ENCODE data around the gene AFTPH. TPM values are rescaled to one million over a fixed set of nuclear protein-coding genes. Genes with fewer than 3 reads are reported as not detected.

Gene AFTPH
- total RNA-seq, 4 donors from 2014 or later: 30.3 to 52.8 (median 43.8) TPM

DNA sequence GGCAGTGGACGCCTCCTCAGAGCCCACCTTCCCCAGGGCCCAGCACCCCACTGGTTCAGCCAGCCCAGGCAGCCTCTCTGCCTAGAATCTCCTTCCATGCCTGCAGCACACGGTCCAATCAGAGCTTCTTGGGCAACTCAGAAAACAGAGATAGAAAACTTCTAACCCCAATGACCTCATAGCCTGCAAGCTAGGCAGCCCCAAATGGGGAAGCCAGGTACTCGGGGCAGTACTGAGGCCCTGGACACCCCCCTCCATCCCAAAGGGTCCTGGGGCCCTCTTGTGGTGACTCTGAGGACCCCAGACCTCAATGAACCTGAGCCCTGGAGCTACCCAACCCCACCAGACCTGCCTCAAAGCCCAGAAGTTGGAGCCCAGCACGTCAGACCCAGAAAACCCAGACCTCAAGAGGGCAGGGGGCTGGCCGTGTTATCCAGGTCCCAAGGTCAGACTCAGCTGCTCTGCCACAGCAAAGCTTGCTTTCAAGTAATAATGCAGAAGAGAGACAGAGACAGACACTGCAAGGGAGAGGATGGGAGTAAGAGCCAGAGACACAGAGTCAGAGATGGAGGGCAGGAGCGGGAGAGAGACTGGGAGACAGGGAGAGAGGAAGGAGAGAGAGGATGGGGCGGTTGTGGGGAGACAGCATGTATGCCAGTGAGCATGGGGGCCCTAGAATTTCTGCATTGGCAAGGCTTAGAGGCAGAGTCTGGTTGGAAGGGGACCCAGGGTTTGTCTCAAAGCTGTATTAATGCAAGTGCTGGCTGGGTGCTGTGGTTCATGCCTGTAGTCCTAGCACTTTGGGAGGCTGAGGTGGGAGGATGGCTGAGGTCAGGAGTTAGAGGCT, 101.4 kb downstream of the AFTPH start:
- TF ChIP-seq, protein P1, sequence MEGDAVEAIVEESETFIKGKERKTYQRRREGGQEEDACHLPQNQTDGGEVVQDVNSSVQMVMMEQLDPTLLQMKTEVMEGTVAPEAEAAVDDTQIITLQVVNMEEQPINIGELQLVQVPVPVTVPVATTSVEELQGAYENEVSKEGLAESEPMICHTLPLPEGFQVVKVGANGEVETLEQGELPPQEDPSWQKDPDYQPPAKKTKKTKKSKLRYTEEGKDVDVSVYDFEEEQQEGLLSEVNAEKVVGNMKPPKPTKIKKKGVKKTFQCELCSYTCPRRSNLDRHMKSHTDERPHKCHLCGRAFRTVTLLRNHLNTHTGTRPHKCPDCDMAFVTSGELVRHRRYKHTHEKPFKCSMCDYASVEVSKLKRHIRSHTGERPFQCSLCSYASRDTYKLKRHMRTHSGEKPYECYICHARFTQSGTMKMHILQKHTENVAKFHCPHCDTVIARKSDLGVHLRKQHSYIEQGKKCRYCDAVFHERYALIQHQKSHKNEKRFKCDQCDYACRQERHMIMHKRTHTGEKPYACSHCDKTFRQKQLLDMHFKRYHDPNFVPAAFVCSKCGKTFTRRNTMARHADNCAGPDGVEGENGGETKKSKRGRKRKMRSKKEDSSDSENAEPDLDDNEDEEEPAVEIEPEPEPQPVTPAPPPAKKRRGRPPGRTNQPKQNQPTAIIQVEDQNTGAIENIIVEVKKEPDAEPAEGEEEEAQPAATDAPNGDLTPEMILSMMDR (IDR thresholded peaks at IDR 0.05): no peak
- TF ChIP-seq POLR2A (IDR thresholded peaks at IDR 0.05): no peak
- H3K27ac ChIP-seq: no peak overlapping the region
- H3K9me3 ChIP-seq: no peaks in the 10 kb centered on the region
- no peak for DNase-seq
- peaks cover 19 to 41% (median 27%) of the 10 kb centered on the region in 3 donors for H3K4me1 ChIP-seq
- no peaks in the 10 kb centered on the region for H3K27me3 ChIP-seq
- H3K4me3 ChIP-seq: no peak overlapping the region
- intact Hi-C loops (cut with DNase I): no loop called here
- peaks cover 0 to 1% (median 0%) of the 10 kb centered on the region in 3 donors for H3K36me3 ChIP-seq
- 89 to 98% methylated on average over 3 to 5 of the region's 7 CpGs for WGBS, 2 donors

DNA sequence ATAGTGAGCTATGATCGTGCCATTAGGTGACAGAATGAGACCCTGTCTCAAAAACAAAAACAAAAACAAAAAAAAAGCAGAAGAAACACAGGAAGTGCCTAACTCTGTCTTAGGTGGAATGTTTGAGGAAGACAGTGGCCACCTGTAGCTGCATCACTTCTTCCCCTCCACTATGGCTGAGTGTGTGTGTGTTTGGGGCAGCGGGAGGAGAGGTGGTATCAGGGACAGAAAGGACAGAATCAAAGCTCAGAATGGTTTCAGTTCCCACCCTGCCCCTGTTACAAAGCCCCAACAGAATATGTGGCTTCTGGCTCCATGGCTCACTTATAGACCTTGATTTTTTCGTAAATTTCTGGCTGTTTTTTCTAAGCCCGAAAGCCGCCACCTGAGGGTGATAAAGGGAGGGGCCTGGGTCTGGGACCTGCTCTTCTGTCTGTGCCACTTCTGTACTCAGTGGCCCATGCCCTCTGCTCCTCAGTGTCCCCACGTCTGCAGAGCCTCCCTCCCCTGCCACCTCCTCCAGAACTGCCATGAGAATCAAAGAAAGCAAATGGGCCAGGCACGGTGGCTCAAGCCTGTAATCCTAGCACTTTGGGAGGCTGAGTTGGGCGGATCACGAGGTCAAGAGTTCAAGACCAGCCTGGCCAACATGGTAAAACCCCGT, 102.2 kb downstream of the AFTPH start:
- WGBS, 2 donors: 74 to 79% methylated on average over 7 to 9 of the region's 10 CpGs

DNA sequence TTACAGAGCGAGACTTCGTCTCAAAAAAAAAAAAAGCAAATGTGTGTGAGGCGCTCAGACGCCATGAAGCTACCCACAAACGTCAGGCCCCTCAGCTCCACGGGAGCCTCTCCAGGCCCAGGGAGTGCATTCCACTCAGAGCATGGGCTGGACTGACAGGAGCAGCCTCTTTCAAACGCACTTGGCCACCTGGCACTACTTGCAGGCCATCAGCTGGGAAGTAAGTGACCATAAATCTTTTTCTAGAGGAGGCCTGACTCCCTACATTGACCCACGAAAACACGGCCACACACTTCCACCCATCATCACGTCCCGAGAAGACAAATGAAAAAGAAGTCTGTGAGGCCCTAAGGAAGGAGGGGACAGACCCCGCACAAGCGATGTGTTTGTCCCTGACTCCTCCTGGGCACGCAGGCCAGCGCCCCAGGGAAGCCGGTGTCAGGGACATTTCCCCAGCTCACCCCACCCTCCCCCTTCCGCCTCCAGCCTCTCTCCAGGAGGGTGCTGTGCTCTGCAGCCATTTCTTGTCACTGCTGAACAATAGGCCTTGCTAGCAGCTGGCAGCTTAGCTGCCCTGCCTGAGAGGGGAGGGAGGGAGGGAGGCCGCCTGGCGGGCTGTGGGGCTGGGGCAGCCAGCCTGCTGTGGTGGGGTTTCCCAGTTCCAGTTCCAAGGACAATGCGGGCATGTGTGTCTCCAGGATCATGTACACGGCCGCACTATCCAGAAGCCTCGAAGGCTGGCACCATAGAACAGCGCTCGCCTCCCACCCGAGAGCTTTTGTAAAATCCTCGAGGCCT, 103.0 kb downstream of the AFTPH start:
- Histone ChIP-seq H3K4me3 (no peak overlapping the region), H3K27ac (peak overlapping the region in 2 of 4 donors; percentile 38 to 42), H3K36me3 (peaks cover 0 to 17% (median 0%) of the 10 kb centered on the region in 3 donors), H3K4me1 (peaks cover 19 to 53% (median 28%) of the 10 kb centered on the region in 3 donors), H3K9me3 (no peaks in the 10 kb centered on the region), H3K27me3 (no peaks in the 10 kb centered on the region)
- DNase-seq: no peak
- WGBS, 2 donors: 49 to 51% methylated on average over 15 to 20 of the region's 27 CpGs
- TF ChIP-seq POLR2A (IDR thresholded peaks at IDR 0.05): no peak
- TF ChIP-seq, protein P1 (IDR thresholded peaks at IDR 0.05): no peak
- intact Hi-C loops (cut with DNase I): no loop called here

More for the DNA sequence above, 102.2 kb downstream of the AFTPH start:
- TF ChIP-seq, protein P1 (IDR thresholded peaks at IDR 0.05): no peak
- no peak for TF ChIP-seq POLR2A (IDR thresholded peaks at IDR 0.05)
- no peaks in the 10 kb centered on the region for H3K9me3 ChIP-seq
- intact Hi-C loops (cut with DNase I): no loop called here
- no peak for DNase-seq
- H3K4me3 ChIP-seq: no peak overlapping the region
- no peaks in the 10 kb centered on the region for H3K27me3 ChIP-seq
- H3K36me3 ChIP-seq: peaks cover 0 to 9% (median 0%) of the 10 kb centered on the region in 3 donors
- H3K27ac ChIP-seq: no peak overlapping the region
- H3K4me1 ChIP-seq: peaks cover 19 to 49% (median 28%) of the 10 kb centered on the region in 3 donors

DNA sequence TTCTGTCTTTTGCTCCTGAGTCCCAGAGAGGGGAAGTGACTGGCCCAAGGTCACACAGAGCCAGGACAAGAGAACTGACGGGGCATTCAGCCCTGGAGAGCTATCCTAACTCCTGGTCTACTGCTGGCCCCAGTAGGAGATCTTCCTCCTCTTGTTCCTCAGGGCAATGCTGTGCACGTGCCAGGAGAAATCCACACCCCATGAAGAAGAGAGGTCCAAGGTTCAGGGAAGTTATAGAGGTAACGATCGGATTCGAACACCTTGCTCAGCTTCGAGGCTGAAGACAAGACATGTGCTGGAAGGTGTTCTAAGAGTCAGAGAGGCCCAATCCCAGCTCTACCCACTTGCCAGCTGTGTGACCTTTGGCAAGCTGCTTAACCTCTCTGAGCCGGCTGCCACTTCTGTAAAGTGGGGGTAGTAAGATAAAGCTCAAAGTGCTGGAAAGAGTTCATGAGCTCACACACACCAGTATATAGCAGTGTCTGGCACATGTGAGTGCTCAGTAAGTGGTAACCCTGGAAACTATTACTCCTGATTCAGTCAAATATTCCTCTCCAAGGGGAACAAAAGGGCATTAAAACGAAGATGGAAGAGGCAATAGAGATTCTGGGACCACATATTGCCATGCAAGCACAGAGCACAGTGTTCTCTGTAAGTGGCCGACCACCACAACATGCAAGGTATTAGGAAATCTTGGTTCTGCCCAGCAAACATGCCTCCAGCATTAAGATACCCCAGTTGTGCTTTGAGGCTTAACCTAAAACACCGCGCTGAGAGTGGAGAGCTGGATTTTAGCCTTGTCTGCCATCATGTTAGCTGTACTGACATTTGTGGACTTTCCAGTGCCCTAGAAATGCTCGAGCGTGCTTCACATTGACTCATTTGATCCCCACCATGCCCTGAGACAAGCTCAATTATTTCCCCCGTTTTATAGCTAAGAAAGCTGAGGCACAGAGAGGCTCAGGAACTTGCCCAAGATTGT, 104.0 kb downstream of the AFTPH start:
- intact Hi-C loops (cut with DNase I): no loop called here
- 56 to 82% methylated on average over 9 to 12 of the region's 14 CpGs for WGBS, 2 donors
- peaks cover 0 to 27% (median 0%) of the 10 kb centered on the region in 3 donors for H3K36me3 ChIP-seq
- H3K27ac ChIP-seq: peak overlapping the region in 3 of 4 donors; percentile 27 to 73 (median 60)
- no peaks in the 10 kb centered on the region for H3K9me3 ChIP-seq
- no peak overlapping the region for H3K4me3 ChIP-seq
- peaks cover 19 to 62% (median 33%) of the 10 kb centered on the region in 3 donors for H3K4me1 ChIP-seq
- no peaks in the 10 kb centered on the region for H3K27me3 ChIP-seq
- TF ChIP-seq, protein P1 (IDR thresholded peaks at IDR 0.05): no peak
- TF ChIP-seq POLR2A (IDR thresholded peaks at IDR 0.05): no peak
- no peak for DNase-seq

All from esophagus squamous epithelium (tissue), 5 donors.